ENCODE results near the gene PLK5.

DNA sequence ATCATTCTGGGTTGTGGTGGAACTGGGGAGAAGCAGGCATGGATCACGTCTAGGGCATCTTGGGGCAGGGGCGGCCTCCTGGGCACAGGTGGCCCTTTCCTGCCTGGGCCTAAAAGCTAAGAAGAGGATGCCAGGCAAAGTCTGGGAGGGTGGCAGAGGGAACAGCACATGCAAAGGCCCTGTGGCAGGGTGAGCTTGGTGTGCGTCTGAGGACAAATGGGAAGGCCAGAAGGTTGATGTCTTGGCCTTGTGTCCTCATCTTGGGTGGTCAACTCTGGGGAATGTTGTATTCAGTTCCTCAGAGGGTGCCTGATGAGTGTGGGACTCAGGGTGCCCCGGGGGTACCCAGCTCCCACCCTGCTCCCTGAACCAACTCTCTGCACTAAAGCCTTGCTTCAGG is 5.4 kb upstream of the PLK5 start:
- TF ChIP-seq, protein P1, sequence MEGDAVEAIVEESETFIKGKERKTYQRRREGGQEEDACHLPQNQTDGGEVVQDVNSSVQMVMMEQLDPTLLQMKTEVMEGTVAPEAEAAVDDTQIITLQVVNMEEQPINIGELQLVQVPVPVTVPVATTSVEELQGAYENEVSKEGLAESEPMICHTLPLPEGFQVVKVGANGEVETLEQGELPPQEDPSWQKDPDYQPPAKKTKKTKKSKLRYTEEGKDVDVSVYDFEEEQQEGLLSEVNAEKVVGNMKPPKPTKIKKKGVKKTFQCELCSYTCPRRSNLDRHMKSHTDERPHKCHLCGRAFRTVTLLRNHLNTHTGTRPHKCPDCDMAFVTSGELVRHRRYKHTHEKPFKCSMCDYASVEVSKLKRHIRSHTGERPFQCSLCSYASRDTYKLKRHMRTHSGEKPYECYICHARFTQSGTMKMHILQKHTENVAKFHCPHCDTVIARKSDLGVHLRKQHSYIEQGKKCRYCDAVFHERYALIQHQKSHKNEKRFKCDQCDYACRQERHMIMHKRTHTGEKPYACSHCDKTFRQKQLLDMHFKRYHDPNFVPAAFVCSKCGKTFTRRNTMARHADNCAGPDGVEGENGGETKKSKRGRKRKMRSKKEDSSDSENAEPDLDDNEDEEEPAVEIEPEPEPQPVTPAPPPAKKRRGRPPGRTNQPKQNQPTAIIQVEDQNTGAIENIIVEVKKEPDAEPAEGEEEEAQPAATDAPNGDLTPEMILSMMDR (IDR thresholded peaks at IDR 0.05): no peak
- no peak for TF ChIP-seq POLR2A (IDR thresholded peaks at IDR 0.05)
- TF ChIP-seq EP300 (IDR thresholded peaks at IDR 0.05): no peak
